Neural cell (in vitro differentiated cells): ENCODE measurements around the gene GNAT3. TPM values are rescaled to one million over a fixed set of nuclear protein-coding genes. Genes with fewer than 3 reads are reported as not detected.

ENCODE experiments used
- H2AFZ ChIP-seq: fragments of 200-600, 300-800 bp; sonication (generic), shearing (Covaris generic); 2 replicates; pipeline ENCODE4 v1.6.0; 2014; ENCODE audit warnings: low read depth, mild to moderate bottlenecking, antibody characterized with exemption, low read length, moderate library complexity
- H3F3A ChIP-seq: fragments of 200-600 bp; shearing (Covaris generic); 2 replicates; pipeline ENCODE4 v1.6.1; 2016; ENCODE audit warnings: mild to moderate bottlenecking, moderate library complexity, mixed read lengths, antibody characterized with exemption, low read length; ENCODE audit not compliant: insufficient read depth, poor library complexity, severe bottlenecking
- H3K27ac ChIP-seq: fragments of 200-600, 300-800 bp; sonication (generic), shearing (Covaris generic); 2 replicates; pipeline ENCODE4 v1.5.1; 2014; ENCODE audit warnings: mild to moderate bottlenecking, low read length, moderate library complexity
- H3K27me3 ChIP-seq: fragments of 300-800, 200-600 bp; sonication (generic), shearing (Covaris generic); 2 replicates; pipeline ENCODE4 v1.6.0; 2014; ENCODE audit warnings: mild to moderate bottlenecking, low read depth, low read length, moderate library complexity; ENCODE audit not compliant: insufficient read depth
- H3K36me3 ChIP-seq: fragments of 300-800, 200-600 bp; sonication (generic), shearing (Covaris generic); 2 replicates; pipeline ENCODE4 v1.5.1; 2014; ENCODE audit warnings: mild to moderate bottlenecking, antibody characterized with exemption, low read length, moderate library complexity; ENCODE audit not compliant: insufficient read depth
- H3K4me2 ChIP-seq: fragments of 300-800, 200-600 bp; sonication (generic), shearing (Covaris generic); 2 replicates; pipeline ENCODE4 v1.6.0; 2014; ENCODE audit warnings: mild to moderate bottlenecking, low read length
- H3K4me3 ChIP-seq: fragments of 300-800, 200-600 bp; sonication (generic), shearing (Covaris generic); 2 replicates; pipeline ENCODE4 v1.5.1; 2014; ENCODE audit warnings: mild to moderate bottlenecking, low read length, moderate library complexity
- H3K79me2 ChIP-seq: fragments of 200-600 bp; shearing (Covaris generic); replicated peaks from 2 replicates; pipeline ENCODE4 v1.6.0; 2014; ENCODE audit warnings: mild to moderate bottlenecking, low read length, moderate library complexity; ENCODE audit not compliant: insufficient read depth
- H3K9ac ChIP-seq: fragments of 300-800, 200-600 bp; sonication (generic), shearing (Covaris generic); 2 replicates; pipeline ENCODE4 v1.6.1; 2016; ENCODE audit warnings: mild to moderate bottlenecking, low read length, mixed read lengths
- H3K9me2 ChIP-seq: fragments of 200-600 bp; shearing (Covaris generic); 2 replicates; pipeline ENCODE4 v1.6.1; 2016; ENCODE audit warnings: mild to moderate bottlenecking, low read length, mixed read lengths; ENCODE audit not compliant: insufficient read depth
- H3K9me3 ChIP-seq: fragments of 200-600, 300-800 bp; sonication (generic), shearing (Covaris generic); 2 replicates; pipeline ENCODE4 v1.6.1; 2016; ENCODE audit warnings: mild to moderate bottlenecking, mixed run types, low read length, moderate library complexity, mixed read lengths
- H4K20me1 ChIP-seq: fragments of 200-600 bp; shearing (Covaris generic); 2 replicates; pipeline ENCODE4 v1.6.1; 2016; ENCODE audit warnings: mild to moderate bottlenecking, mixed run types; ENCODE audit not compliant: insufficient read depth
- CTCF ChIP-seq: fragments of 450-650 bp; IDR thresholded peaks from 2 replicates; pipeline ENCODE4 v1.5.1; 2014; ENCODE audit warnings: antibody characterized with exemption, mild to moderate bottlenecking, moderate library complexity; ENCODE audit not compliant: poor library complexity, severe bottlenecking
- EP300 ChIP-seq: fragments of 450-650 bp; conservative IDR thresholded peaks from 2 replicates; pipeline ENCODE4 v1.6.1; 2014; ENCODE audit warnings: antibody characterized with exemption, mild to moderate bottlenecking, moderate library complexity; ENCODE audit not compliant: poor library complexity, severe bottlenecking
- EZH2 ChIP-seq: fragments of 200-600, 300-800 bp; shearing (Covaris generic), sonication (generic); IDR thresholded peaks from 2 replicates; pipeline ENCODE4 v1.6.1; 2014; ENCODE audit warnings: antibody characterized with exemption, low read length, borderline replicate concordance, mild to moderate bottlenecking; ENCODE audit not compliant: insufficient read depth, poor library complexity, severe bottlenecking
- MXI1 ChIP-seq: fragments of 450-650 bp; conservative IDR thresholded peaks from 2 replicates; pipeline ENCODE4 v1.6.1; 2014; ENCODE audit warnings: antibody characterized with exemption, mild to moderate bottlenecking; ENCODE audit not compliant: poor library complexity, severe bottlenecking
- POLR2AphosphoS5 ChIP-seq: IDR thresholded peaks from 2 replicates; pipeline ENCODE4 v1.6.1; 2012
- RAD21 ChIP-seq: fragments of 450-650 bp; conservative IDR thresholded peaks from 2 replicates; pipeline ENCODE4 v1.6.1; 2014; ENCODE audit warnings: antibody characterized with exemption, mild to moderate bottlenecking, moderate library complexity
- REST ChIP-seq: IDR thresholded peaks from 2 replicates; pipeline ENCODE4 v1.6.1; 2012; ENCODE audit warnings: borderline replicate concordance
- SMC3 ChIP-seq: fragments of 450-650 bp; conservative IDR thresholded peaks from 2 replicates; pipeline ENCODE4 v1.6.1; 2014; ENCODE audit warnings: antibody characterized with exemption, mild to moderate bottlenecking, moderate library complexity; ENCODE audit not compliant: poor library complexity
- TAF1 ChIP-seq: IDR thresholded peaks from 2 replicates; pipeline ENCODE4 v1.6.1; 2012; ENCODE audit warnings: low read depth
- polyA plus RNA-seq: library from polyadenylated mRNA; depleted of rRNA; stranded (reverse); fragments of >200 nt; gene quantifications from 2 replicates; pipeline ENCODE4 v1.2.3, GENCODE V29; 2014

Gene GNAT3
- polyA plus RNA-seq, 1 donor from 2014 or later = not detected

GRCh38 chr7:80520199-80520598 lies 8.3 kb upstream of the GNAT3 start:
- Histone ChIP-seq H3K27ac (no peak overlapping the region), H3K4me2 (no peak overlapping the region), H3F3A (no peaks in the 10 kb centered on the region), H2AFZ (no peak overlapping the region), H3K36me3 (no peaks in the 10 kb centered on the region), H3K27me3 (no peaks in the 10 kb centered on the region), H3K9ac (no peak overlapping the region), H4K20me1 (no peaks in the 10 kb centered on the region), H3K4me3 (no peak overlapping the region), H3K9me3 (no peaks in the 10 kb centered on the region), H3K9me2 (no peaks in the 10 kb centered on the region), H3K79me2 (no peaks in the 10 kb centered on the region)
- TF ChIP-seq EZH2 (no peak), POLR2AphosphoS5 (no peak), MXI1 (no peak), CTCF (no peak), EP300 (no peak), RAD21 (no peak), REST (no peak), TAF1 (no peak), SMC3 (no peak)

GRCh38 chr7:80517282-80517747 lies 5.5 kb upstream of the GNAT3 start:
- H3K27ac ChIP-seq = no peak overlapping the region
- no peak for TF ChIP-seq EP300
- TF ChIP-seq REST = no peak
- TF ChIP-seq SMC3 = no peak
- TF ChIP-seq TAF1 = no peak
- no peak for TF ChIP-seq CTCF
- no peak for TF ChIP-seq RAD21
- TF ChIP-seq EZH2 = no peak
- no peak for TF ChIP-seq POLR2AphosphoS5
- TF ChIP-seq MXI1 = no peak
- H3K79me2 ChIP-seq = no peaks in the 10 kb centered on the region
- H3K4me3 ChIP-seq = no peak overlapping the region
- no peaks in the 10 kb centered on the region for H3K9me2 ChIP-seq
- H3K9ac ChIP-seq = no peak overlapping the region
- H3F3A ChIP-seq = no peaks in the 10 kb centered on the region
- H3K4me2 ChIP-seq = no peak overlapping the region
- no peaks in the 10 kb centered on the region for H4K20me1 ChIP-seq
- H2AFZ ChIP-seq = no peak overlapping the region
- H3K36me3 ChIP-seq = no peaks in the 10 kb centered on the region
- no peaks in the 10 kb centered on the region for H3K9me3 ChIP-seq
- H3K27me3 ChIP-seq = no peaks in the 10 kb centered on the region
